ENCODE results near the gene DHFR2. TPM values are rescaled to one million over a fixed set of nuclear protein-coding genes. Genes with fewer than 3 reads are reported as not detected.

Gene DHFR2
- total and polyA plus RNA-seq, 2 of the 4 experiments (the other 2 are of a cell fraction) = 1.1 to 2.3 TPM

GRCh38 chr3:94089126-94089525 is 26.4 kb upstream of the DHFR2 start:
- Histone ChIP-seq H3K23ac (ENCODE audit: low read depth, low read length) (no peak overlapping the region), H4K20me1 (ENCODE audit: insufficient read depth, low read length) (no peaks in the 10 kb centered on the region), H3K36me3 (ENCODE audit: control insufficient read depth, insufficient read depth, low read length) (peaks cover 9% of the 10 kb centered on the region), H2BK120ac (ENCODE audit: low read depth, low read length) (no peak overlapping the region), H2AFZ (replicated peaks; ENCODE audit: low read length, poor library complexity) (no peak overlapping the region), H4K5ac (ENCODE audit: low read depth, low read length) (no peak overlapping the region), H3K9ac (ENCODE audit: low read depth, low read length) (no peak overlapping the region), H3K4ac (ENCODE audit: low read depth, low read length) (no peak overlapping the region), H3K4me1 (ENCODE audit: control insufficient read depth, insufficient read depth, low read length) (no peaks in the 10 kb centered on the region), H4K91ac (ENCODE audit: insufficient read depth, low read depth, low read length) (no peak overlapping the region), H3K9me3 (ENCODE audit: control insufficient read depth, insufficient read depth, low read length) (no peaks in the 10 kb centered on the region), H2BK5ac (ENCODE audit: low read depth, low read length, poor library complexity, severe bottlenecking) (no peak overlapping the region), H3K27me3 (ENCODE audit: control insufficient read depth, insufficient read depth, low read length) (no peaks in the 10 kb centered on the region), H4K8ac (ENCODE audit: low read depth in 2 of 2, low read length in 2 of 2) (no peak overlapping the region), H3K14ac (replicated peaks; ENCODE audit: low read depth, low read length) (no peak overlapping the region), H3K56ac (ENCODE audit: extremely low read depth, insufficient read depth, low read length) (no peak overlapping the region), H3K18ac (ENCODE audit: low read depth, low read length) (no peak overlapping the region), H3K79me1 (ENCODE audit: low read depth in 1 of 2, low read length in 2 of 2) (no peaks in the 10 kb centered on the region; a peak in 1 of 4 replicates), H3K9me1 (ENCODE audit: insufficient read depth, low read length) (no peaks in the 10 kb centered on the region; the same call in 1 of the 2 replicates), H3K27ac (ENCODE audit: insufficient read depth, low read length) (no peak overlapping the region), H2BK20ac (ENCODE audit: low read depth, low read length) (no peak overlapping the region), H2AK5ac (ENCODE audit: low read depth, low read length) (no peak overlapping the region), H2AK9ac (replicated peaks; ENCODE audit: low read depth, low read length, poor library complexity) (no peak overlapping the region), H3K4me3 (ENCODE audit: insufficient read depth, low read depth, low read length) (no peak overlapping the region), H3K4me2 (ENCODE audit: low read depth, low read length) (no peak overlapping the region), H2BK15ac (ENCODE audit: low read depth, low read length) (no peak overlapping the region)
- ATAC-seq (ENCODE audit: low read depth) (no peak), DNase-seq (no peak)
- WGBS, 2 experiments (ENCODE audit: extremely low coverage in 2 of 2, insufficient read length in 1 of 2) = no CpG with 5 or more reads among the region's 1 CpG
- no TSS peak for BruUV-seq (replicated peaks)
- CTCF ChIA-PET = no interaction called here
- intact Hi-C loops (cut with micrococcal nuclease) (no loop called here), dilution Hi-C loops (cut with HindIII; ENCODE audit: low sequenced_read_pairs, unreplicated experiment) (no loop called here), in situ Hi-C loops (cut with MboI; ENCODE audit: low sequenced_read_pairs) (no loop called here)
- POLR2A ChIA-PET (ENCODE audit: unreplicated experiment) = no interaction called here
- TF ChIP-seq RFX5 (IDR thresholded peaks at IDR 0.05; ENCODE audit: low read depth, low read length) = no peak
- no peak for TF ChIP-seq CTCF (conservative IDR thresholded peaks at IDR 0.05; ENCODE audit: low read depth, low read length)
- no peak for TF ChIP-seq CHD1 (IDR thresholded peaks at IDR 0.05; ENCODE audit: low read depth, low read length)
- TF ChIP-seq RAD21 (IDR thresholded peaks at IDR 0.05; ENCODE audit: low read length) = no peak
- no peak for TF ChIP-seq SMC3 (IDR thresholded peaks at IDR 0.05; ENCODE audit: low read depth, low read length)
- no peak for TF ChIP-seq NFE2L2 (IDR thresholded peaks at IDR 0.05; ENCODE audit: low read depth, low read length)
- no peak for TF ChIP-seq MAFK (IDR thresholded peaks at IDR 0.05; ENCODE audit: low read depth, low read length)
- TF ChIP-seq RCOR1 (IDR thresholded peaks at IDR 0.05; ENCODE audit: insufficient replicate concordance, low read length) = no peak
- TF ChIP-seq BHLHE40 (IDR thresholded peaks at IDR 0.05; ENCODE audit: low read depth, low read length) = no peak
- TF ChIP-seq USF2 (IDR thresholded peaks at IDR 0.05; ENCODE audit: low read depth, low read length) = no peak
- no peak for TF ChIP-seq MAZ (IDR thresholded peaks at IDR 0.05; ENCODE audit: borderline replicate concordance, low read depth, low read length)
- TF ChIP-seq POLR2A (IDR thresholded peaks at IDR 0.05; ENCODE audit: low read depth, low read length) = no peak

Data from IMR-90 (cell line).